Measurements from ENCODE around the gene MTRF1. TPM values are rescaled to one million over a fixed set of nuclear protein-coding genes. Genes with fewer than 3 reads are reported as not detected.
A peak's percentile ranks its signal among the peaks of the same experiment; 100 is the strongest.

MTRF1 gene
- total RNA-seq, 1 donor from 2014 or later = 13.7 TPM

- no peak for DNase-seq
- Histone ChIP-seq H3K4me1 (peaks cover 14% of the 10 kb centered on the region), H3K9me3 (no peaks in the 10 kb centered on the region), H3K27ac (no peak overlapping the region), H3K4me3 (no peak overlapping the region), H3K27me3 (ENCODE audit: low read depth) (no peaks in the 10 kb centered on the region), H3K36me3 (no peaks in the 10 kb centered on the region)
- no peak for TF ChIP-seq CTCF (IDR thresholded peaks at IDR 0.05)
- ATAC-seq = no peak
- intact Hi-C loops (cut with DNase I) = no loop called here
Measured at GRCh38 chr13:41307884-41308640, 44.7 kb upstream of the MTRF1 start.

- ATAC-seq = no peak
- TF ChIP-seq CTCF (IDR thresholded peaks at IDR 0.05) = no peak
Measured at GRCh38 chr13:41306271-41307145, 43.1 kb upstream of the MTRF1 start.

GRCh38 chr13:41304551-41304950 is 41.2 kb upstream of the MTRF1 start:
- Histone ChIP-seq H3K4me1 (no peaks in the 10 kb centered on the region), H3K27ac (no peak overlapping the region), H3K4me3 (no peak overlapping the region), H3K36me3 (no peaks in the 10 kb centered on the region), H3K27me3 (ENCODE audit: low read depth) (no peaks in the 10 kb centered on the region), H3K9me3 (no peaks in the 10 kb centered on the region)
- DNase-seq = no peak
- no peak for TF ChIP-seq CTCF (IDR thresholded peaks at IDR 0.05)
- intact Hi-C loops (cut with DNase I) = no loop called here
- no peak for ATAC-seq

More at GRCh38 chr13:41306271-41307145, 43.1 kb upstream of the MTRF1 start:
- H3K36me3 ChIP-seq = no peaks in the 10 kb centered on the region
- H3K4me1 ChIP-seq = peaks cover 7% of the 10 kb centered on the region
- H3K9me3 ChIP-seq = no peaks in the 10 kb centered on the region
- no peak for DNase-seq
- H3K27ac ChIP-seq = no peak overlapping the region
- intact Hi-C loops (cut with DNase I) = no loop called here
- no peaks in the 10 kb centered on the region for H3K27me3 ChIP-seq (ENCODE audit: low read depth)
- no peak overlapping the region for H3K4me3 ChIP-seq

GRCh38 chr13:41302743-41303142 is 39.4 kb upstream of the MTRF1 start:
- H3K36me3 ChIP-seq = no peaks in the 10 kb centered on the region
- no peaks in the 10 kb centered on the region for H3K4me1 ChIP-seq
- H3K27ac ChIP-seq = no peak overlapping the region
- H3K9me3 ChIP-seq = no peaks in the 10 kb centered on the region
- ATAC-seq (peak; percentile 57 to 59), DNase-seq (no peak)
- no peak overlapping the region for H3K4me3 ChIP-seq
- intact Hi-C loops (cut with DNase I) = no loop called here
- no peak for TF ChIP-seq CTCF (IDR thresholded peaks at IDR 0.05)
- H3K27me3 ChIP-seq (ENCODE audit: low read depth) = no peaks in the 10 kb centered on the region

- H3K27me3 ChIP-seq (ENCODE audit: low read depth) = no peaks in the 10 kb centered on the region
- no peaks in the 10 kb centered on the region for H3K9me3 ChIP-seq
- H3K27ac ChIP-seq = no peak overlapping the region
- DNase-seq = no peak
- TF ChIP-seq CTCF (IDR thresholded peaks at IDR 0.05) = no peak
- no peaks in the 10 kb centered on the region for H3K36me3 ChIP-seq
- intact Hi-C loops (cut with DNase I) = no loop called here
- H3K4me3 ChIP-seq = no peak overlapping the region
- no peaks in the 10 kb centered on the region for H3K4me1 ChIP-seq
- ATAC-seq = no peak
Measured at GRCh38 chr13:41299316-41300094, 36.1 kb upstream of the MTRF1 start.

All from lower lobe of right lung (tissue), 2 donors.